ENCODE data around the gene FAAP100.

- no peak for TF ChIP-seq CTCF (IDR thresholded peaks at IDR 0.05)
- TF ChIP-seq EZH2 (IDR thresholded peaks at IDR 0.05; ENCODE audit: borderline replicate concordance, insufficient read depth, low read depth, low read length, poor library complexity, severe bottlenecking): no peak
These were observed 35.2 kb downstream of the FAAP100 start for GRCh38 chr17:81517009-81517338.

All from B cell (primary cell).